Loucy (cell line): ENCODE data around the gene ASB13.

Experiments used
- H2AFZ ChIP-seq: fragments of 200-600 bp; sonication (generic); 2 replicates; pipeline ENCODE4 v1.6.0; 2016; ENCODE audit warnings: antibody characterized with exemption, mild to moderate bottlenecking, low read length, moderate library complexity
- H3F3A ChIP-seq: fragments of 200-600 bp; 2 replicates; pipeline ENCODE4 v1.6.0; 2016; ENCODE audit warnings: antibody characterized with exemption, low read depth, mild to moderate bottlenecking
- H3K27me3 ChIP-seq: fragments of 200-600 bp; sonication (generic); 2 replicates; pipeline ENCODE4 v1.6.1; 2014; ENCODE audit warnings: low read length, mild to moderate bottlenecking; ENCODE audit not compliant: insufficient read depth, poor library complexity, severe bottlenecking
- H3K36me3 ChIP-seq: fragments of 200-600 bp; sonication (generic); 2 replicates; pipeline ENCODE4 v1.6.1; 2016; ENCODE audit warnings: low read length; ENCODE audit not compliant: insufficient read depth
- H3K4me1 ChIP-seq: fragments of 200-600 bp; sonication (generic); 2 replicates; pipeline ENCODE4 v1.5.1; 2014; ENCODE audit warnings: low read length, mild to moderate bottlenecking; ENCODE audit not compliant: insufficient read depth, poor library complexity, severe bottlenecking
- H3K4me2 ChIP-seq: fragments of 200-600 bp; sonication (generic); 2 replicates; pipeline ENCODE4 v1.6.0; 2014; ENCODE audit warnings: antibody characterized with exemption, low read length, low read depth, mild to moderate bottlenecking; ENCODE audit not compliant: poor library complexity, severe bottlenecking
- H3K4me3 ChIP-seq: fragments of 200-600 bp; sonication (generic); 2 replicates; pipeline ENCODE4 v1.5.1; 2014; ENCODE audit warnings: low read length, mild to moderate bottlenecking, mixed read lengths; ENCODE audit not compliant: poor library complexity, severe bottlenecking
- H3K79me2 ChIP-seq: fragments of 200-600 bp; sonication (generic); 2 replicates; pipeline ENCODE4 v1.6.1; 2014; ENCODE audit warnings: low read length; ENCODE audit not compliant: insufficient read depth
- H3K9ac ChIP-seq: fragments of 200-600 bp; sonication (generic); 2 replicates; pipeline ENCODE4 v1.6.0; 2014; ENCODE audit warnings: mild to moderate bottlenecking, low read depth, low read length, moderate library complexity; ENCODE audit not compliant: poor library complexity, severe bottlenecking
- H3K9me2 ChIP-seq: fragments of 200-600 bp; sonication (generic); replicated peaks from 2 replicates; pipeline ENCODE4 v1.6.1; 2016; ENCODE audit warnings: low read depth, low read length, mixed read lengths
- H3K9me3 ChIP-seq: fragments of 200-600 bp; sonication (generic); 2 replicates; pipeline ENCODE4 v1.6.1; 2014; ENCODE audit warnings: mild to moderate bottlenecking, antibody characterized with exemption, low read length, low read depth; ENCODE audit not compliant: insufficient read depth
- H4K20me1 ChIP-seq: fragments of 200-600 bp; sonication (generic); 2 replicates; pipeline ENCODE4 v1.6.0; 2014; ENCODE audit warnings: antibody characterized with exemption, low read length, mild to moderate bottlenecking; ENCODE audit not compliant: insufficient read depth, poor library complexity, severe bottlenecking
- CTCF ChIP-seq: fragments of 200-600 bp; sonication (generic); conservative IDR thresholded peaks from 2 replicates; pipeline ENCODE4 v1.5.1; 2014; ENCODE audit warnings: mild to moderate bottlenecking, antibody characterized with exemption, low read length
- EZH2phosphoT487 ChIP-seq: fragments of 200-600 bp; IDR thresholded peaks from 2 replicates; pipeline ENCODE4 v1.6.1; 2018; ENCODE audit warnings: antibody characterized with exemption, mild to moderate bottlenecking, moderate library complexity, borderline replicate concordance

Gene ASB13

GRCh38 chr10:5678397-5679036 lies 12.1 kb upstream of the ASB13 start:
- no peak overlapping the region for H3K4me3 ChIP-seq
- no peaks in the 10 kb centered on the region for H3K27me3 ChIP-seq
- H3K79me2 ChIP-seq, result no peaks in the 10 kb centered on the region
- H3K9me3 ChIP-seq, result no peaks in the 10 kb centered on the region
- no peak overlapping the region for H2AFZ ChIP-seq
- H3K4me1 ChIP-seq, result no peaks in the 10 kb centered on the region
- no peak overlapping the region for H3K9ac ChIP-seq
- H3K36me3 ChIP-seq, result no peaks in the 10 kb centered on the region
- H3K4me2 ChIP-seq, result no peak overlapping the region
- no peaks in the 10 kb centered on the region for H3F3A ChIP-seq
- no peaks in the 10 kb centered on the region for H3K9me2 ChIP-seq
- TF ChIP-seq EZH2phosphoT487, result no peak
- no peak for TF ChIP-seq CTCF
- no peaks in the 10 kb centered on the region for H4K20me1 ChIP-seq

- TF ChIP-seq EZH2phosphoT487, result no peak
- no peak for TF ChIP-seq CTCF
- peaks cover 3% of the 10 kb centered on the region; the same call in 1 of the 2 replicates for H3K79me2 ChIP-seq
- H2AFZ ChIP-seq, result no peak overlapping the region
- no peaks in the 10 kb centered on the region for H3K36me3 ChIP-seq
- no peak overlapping the region for H3K4me2 ChIP-seq
- H4K20me1 ChIP-seq, result no peaks in the 10 kb centered on the region
- no peaks in the 10 kb centered on the region for H3K9me2 ChIP-seq
- H3K4me1 ChIP-seq, result peaks cover 12% of the 10 kb centered on the region
- H3F3A ChIP-seq, result no peaks in the 10 kb centered on the region
- no peaks in the 10 kb centered on the region for H3K9me3 ChIP-seq
- H3K9ac ChIP-seq, result no peak overlapping the region
- no peak overlapping the region for H3K4me3 ChIP-seq
- H3K27me3 ChIP-seq, result no peaks in the 10 kb centered on the region
These were observed 4.4 kb upstream of the ASB13 start for GRCh38 chr10:5670662-5671375.

- Histone ChIP-seq H3K9me3 (no peaks in the 10 kb centered on the region), H3K27me3 (no peaks in the 10 kb centered on the region), H3K36me3 (no peaks in the 10 kb centered on the region), H3K9me2 (no peaks in the 10 kb centered on the region), H3F3A (no peaks in the 10 kb centered on the region; the same call in 1 of the 2 replicates), H3K9ac (no peak overlapping the region), H3K79me2 (peaks cover 6% of the 10 kb centered on the region; the same call in 1 of the 2 replicates), H4K20me1 (no peaks in the 10 kb centered on the region), H2AFZ (no peak overlapping the region), H3K4me3 (no peak overlapping the region), H3K4me2 (no peak overlapping the region), H3K4me1 (peaks cover 12% of the 10 kb centered on the region)
- no peak for TF ChIP-seq EZH2phosphoT487
- no peak for TF ChIP-seq CTCF
These were observed 3.2 kb upstream of the ASB13 start for GRCh38 chr10:5669604-5670003.
